ES-I3 (cell line): ENCODE data around the gene DALRD3.
"Not testable (repeated sequence)": the region's sequence is repeated elsewhere in the genome, so short reads cannot be mapped to it uniquely, and the experiment has no call there.

ENCODE experiments used
- H3K36me3 ChIP-seq: 2 replicates; pipeline ENCODE4 v1.6.1; 2013; ENCODE audit warnings: mild to moderate bottlenecking, low read length, control low read depth, moderate library complexity; ENCODE audit not compliant: insufficient read depth
- H3K4me1 ChIP-seq: 2 replicates; pipeline ENCODE4 v1.6.1; 2013; ENCODE audit warnings: mild to moderate bottlenecking, control low read depth, low read length; ENCODE audit not compliant: insufficient read depth
- H3K9ac ChIP-seq: 2 replicates; pipeline ENCODE4 v1.6.1; 2013; ENCODE audit warnings: low read depth, mild to moderate bottlenecking, low read length, moderate library complexity
- H3K9me3 ChIP-seq: 2 replicates; pipeline ENCODE4 v1.6.1; 2013; ENCODE audit warnings: mild to moderate bottlenecking, low read length, moderate library complexity; ENCODE audit not compliant: control insufficient read depth, insufficient read depth

Gene DALRD3

GRCh38 chr3:49016414-49017228 is 1.8 kb downstream of the DALRD3 start:
- H3K4me1 ChIP-seq, result 0 out of 2 replicates have a peak, but pooled peaks cover 5% of the 10 kb centered on the region
- H3K9me3 ChIP-seq, result no peaks in the 10 kb centered on the region
- no peaks in the 10 kb centered on the region; the same call in 1 of the 2 replicates for H3K36me3 ChIP-seq
- no peak overlapping the region for H3K9ac ChIP-seq

- Histone ChIP-seq H3K9ac (no peak overlapping the region), H3K9me3 (no peaks in the 10 kb centered on the region), H3K36me3 (peaks cover 3% of the 10 kb centered on the region; the same call in 1 of the 2 replicates), H3K4me1 (0 out of 2 replicates have a peak, but pooled peaks cover 5% of the 10 kb centered on the region)
Measured at GRCh38 chr3:49015765-49016164, 2.6 kb downstream of the DALRD3 start.

- Histone ChIP-seq H3K36me3 (peaks cover 3% of the 10 kb centered on the region; the same call in 1 of the 2 replicates), H3K4me1 (0 out of 2 replicates have a peak, but pooled peaks cover 5% of the 10 kb centered on the region), H3K9me3 (no peaks in the 10 kb centered on the region), H3K9ac (no peak overlapping the region)
Measured at GRCh38 chr3:49015072-49015471, 3.3 kb downstream of the DALRD3 start.

- H3K4me1 ChIP-seq, result no peaks in the 10 kb centered on the region
- no peak overlapping the region for H3K9ac ChIP-seq
- peaks cover 3% of the 10 kb centered on the region; the same call in 1 of the 2 replicates for H3K36me3 ChIP-seq
- no peaks in the 10 kb centered on the region for H3K9me3 ChIP-seq
Measured at GRCh38 chr3:49013738-49014660, 4.4 kb downstream of the DALRD3 start.

- no peaks in the 10 kb centered on the region for H3K4me1 ChIP-seq
- H3K36me3 ChIP-seq, result peaks cover 3% of the 10 kb centered on the region; the same call in 1 of the 2 replicates
- H3K9me3 ChIP-seq, result no peaks in the 10 kb centered on the region
- H3K9ac ChIP-seq, result no peak overlapping the region
Measured at GRCh38 chr3:49013113-49013737, 5.2 kb downstream of the DALRD3 start.

- peaks cover 3% of the 10 kb centered on the region; the same call in 1 of the 2 replicates for H3K36me3 ChIP-seq
- no peaks in the 10 kb centered on the region for H3K9me3 ChIP-seq
- no peak overlapping the region for H3K9ac ChIP-seq
- H3K4me1 ChIP-seq, result no peaks in the 10 kb centered on the region
Measured at GRCh38 chr3:49012441-49013017, 5.9 kb downstream of the DALRD3 start.

- H3K9ac ChIP-seq, result no peak overlapping the region
- H3K4me1 ChIP-seq, result 0 out of 2 replicates have a peak, but pooled peaks cover 2% of the 10 kb centered on the region
- no peaks in the 10 kb centered on the region for H3K9me3 ChIP-seq
- peaks cover 3% of the 10 kb centered on the region; the same call in 1 of the 2 replicates for H3K36me3 ChIP-seq
Measured at GRCh38 chr3:49009396-49009795, 9.0 kb downstream of the DALRD3 start.

GRCh38 chr3:49008627-49009026 is 9.8 kb downstream of the DALRD3 start:
- H3K4me1 ChIP-seq, H3K36me3 ChIP-seq, H3K9me3 ChIP-seq: not testable (repeated sequence)
- H3K9ac ChIP-seq, result peak overlapping the region; percentile 84; the same call in 1 of the 2 replicates

GRCh38 chr3:49007771-49008528 is 10.4 kb downstream of the DALRD3 start:
- 0 out of 2 replicates have a peak, but pooled peaks cover 2% of the 10 kb centered on the region for H3K4me1 ChIP-seq
- H3K36me3 ChIP-seq, result peaks cover 3% of the 10 kb centered on the region; the same call in 1 of the 2 replicates
- peak overlapping the region; percentile 84 for H3K9ac ChIP-seq
- no peaks in the 10 kb centered on the region for H3K9me3 ChIP-seq

- peak within 1 kb of the TSS; percentile 84 for H3K9ac ChIP-seq
- H3K9me3 ChIP-seq, result no peaks in the 10 kb centered on the region
- H3K36me3 ChIP-seq, result peaks cover 3% of the 10 kb centered on the region; the same call in 1 of the 2 replicates
- H3K4me1 ChIP-seq, result 0 out of 2 replicates have a peak, but pooled peaks cover 2% of the 10 kb centered on the region
Measured at GRCh38 chr3:49007068-49007770, 11.2 kb downstream of the DALRD3 start, which contains the start of gene WDR6. Gene WDR6 (plus strand): TSS chr3:49007391. CDS start chr3:49007432, 41 bp downstream.

GRCh38 chr3:49006408-49007067 is 11.8 kb downstream of the DALRD3 start:
- Histone ChIP-seq H3K36me3 (peaks cover 2% of the 10 kb centered on the region; the same call in 1 of the 2 replicates), H3K9me3 (no peaks in the 10 kb centered on the region), H3K4me1 (0 out of 2 replicates have a peak, but pooled peaks cover 2% of the 10 kb centered on the region), H3K9ac (peak overlapping the region; percentile 84)

- H3K9ac ChIP-seq, result peak overlapping the region; percentile 84
- H3K4me1 ChIP-seq, result 0 out of 2 replicates have a peak, but pooled peaks cover 2% of the 10 kb centered on the region
- no peaks in the 10 kb centered on the region for H3K36me3 ChIP-seq
- no peaks in the 10 kb centered on the region for H3K9me3 ChIP-seq
Measured at GRCh38 chr3:49005998-49006397, 12.4 kb downstream of the DALRD3 start.
